Measurements from ENCODE around the gene PILRA. TPM values are rescaled to one million over a fixed set of nuclear protein-coding genes. Genes with fewer than 3 reads are reported as not detected.

PILRA gene
- 2.2 and 5.6 TPM in 2 replicates for total RNA-seq

GRCh38 chr7:100373261-100373831, at the start of gene PILRA:
PILRA (plus strand) TSS chr7:100373487; CDS start chr7:100373657, 170 bp downstream.

GRCh38 chr7:100358027-100358856, 15.0 kb upstream of the PILRA start, which contains the start of gene PILRB:
PILRB (plus strand) TSS chr7:100358117; CDS start chr7:100358303, 186 bp downstream.

GRCh38 chr7:100428199-100428966, 55.1 kb downstream of the PILRA start, which contains the start of gene ZCWPW1:
ZCWPW1 (minus strand) TSS chr7:100428703; CDS start chr7:100420649, 8,054 bp downstream.

GRCh38 chr7:100429637-100430492, 56.6 kb downstream of the PILRA start, which contains the start of gene MEPCE:
MEPCE (plus strand) TSS chr7:100429831; CDS start chr7:100430019, 188 bp downstream.

Other genes starting within 250 kb of the PILRA start
- gene MBLAC1, start 246.5 kb upstream of the PILRA start, total RNA-seq: 3.1 and 3.2 TPM in 2 replicates
- 143 and 196 TPM in 2 replicates for gene LAMTOR4, start 224.6 kb upstream of the PILRA start, total RNA-seq
- gene TRAPPC14, start 214.8 kb upstream of the PILRA start, total RNA-seq: 4.2 and 10.3 TPM in 2 replicates
- 2.0 and 4.5 TPM in 2 replicates for gene GAL3ST4, start 204.9 kb upstream of the PILRA start, total RNA-seq
- 0.23 and 5.0 TPM in 2 replicates for gene GPC2, start 196.1 kb upstream of the PILRA start, total RNA-seq
- 0.17 and 0.23 TPM in 2 replicates for gene STAG3, start 195.6 kb upstream of the PILRA start, total RNA-seq
- not detected in 2 replicates for gene PVRIG, start 153.5 kb upstream of the PILRA start, total RNA-seq
- gene SPDYE3, start 65.8 kb upstream of the PILRA start, total RNA-seq: not detected in 2 replicates
- 6.8 and 12.7 TPM in 2 replicates for gene PILRB, start 15.4 kb upstream of the PILRA start, total RNA-seq
- 0.58 and 2.4 TPM in 2 replicates for gene ZCWPW1, start 55.2 kb downstream of the PILRA start, total RNA-seq
- 25.7 and 32.7 TPM in 2 replicates for gene MEPCE, start 56.3 kb downstream of the PILRA start, total RNA-seq
- 23.6 and 33.3 TPM in 2 replicates for gene PPP1R35, start 63.0 kb downstream of the PILRA start, total RNA-seq
- 8.4 TPM in 1 of 2 replicates, not detected in the other for gene SPACDR, start 90.8 kb downstream of the PILRA start, total RNA-seq
- gene TSC22D4, start 105.7 kb downstream of the PILRA start, total RNA-seq: 48.1 and 49.1 TPM in 2 replicates
- 2.6 and 3.4 TPM in 2 replicates for gene NYAP1, start 110.4 kb downstream of the PILRA start, total RNA-seq
- gene AGFG2, start 165.7 kb downstream of the PILRA start, total RNA-seq: 20.5 and 38.2 TPM in 2 replicates
- gene SAP25, start 200.4 kb downstream of the PILRA start, total RNA-seq: 0.93 and 2.4 TPM in 2 replicates
- gene LRCH4, start 212.6 kb downstream of the PILRA start, total RNA-seq: 46.8 and 48.4 TPM in 2 replicates
- 0.12 TPM in 1 of 2 replicates, not detected in the other for gene FBXO24, start 212.8 kb downstream of the PILRA start, total RNA-seq
- 579 and 757 TPM in 2 replicates for gene PCOLCE, start 228.9 kb downstream of the PILRA start, total RNA-seq
- 15.6 and 21.6 TPM in 2 replicates for gene MOSPD3, start 239.1 kb downstream of the PILRA start, total RNA-seq

Data from pericardium fibroblast (primary cell).